SHP77 (cell line): ENCODE results near the gene CRACDL.
"Not testable (repeated sequence)": the region's sequence is repeated elsewhere in the genome, so short reads cannot be mapped to it uniquely, and the experiment has no call there.

Experiments used
- DNase-seq, 2 experiments: peaks; one replicate each; lab custom pipeline; 2025; lab: John Stamatoyannopoulos, UW

CRACDL gene

DNA sequence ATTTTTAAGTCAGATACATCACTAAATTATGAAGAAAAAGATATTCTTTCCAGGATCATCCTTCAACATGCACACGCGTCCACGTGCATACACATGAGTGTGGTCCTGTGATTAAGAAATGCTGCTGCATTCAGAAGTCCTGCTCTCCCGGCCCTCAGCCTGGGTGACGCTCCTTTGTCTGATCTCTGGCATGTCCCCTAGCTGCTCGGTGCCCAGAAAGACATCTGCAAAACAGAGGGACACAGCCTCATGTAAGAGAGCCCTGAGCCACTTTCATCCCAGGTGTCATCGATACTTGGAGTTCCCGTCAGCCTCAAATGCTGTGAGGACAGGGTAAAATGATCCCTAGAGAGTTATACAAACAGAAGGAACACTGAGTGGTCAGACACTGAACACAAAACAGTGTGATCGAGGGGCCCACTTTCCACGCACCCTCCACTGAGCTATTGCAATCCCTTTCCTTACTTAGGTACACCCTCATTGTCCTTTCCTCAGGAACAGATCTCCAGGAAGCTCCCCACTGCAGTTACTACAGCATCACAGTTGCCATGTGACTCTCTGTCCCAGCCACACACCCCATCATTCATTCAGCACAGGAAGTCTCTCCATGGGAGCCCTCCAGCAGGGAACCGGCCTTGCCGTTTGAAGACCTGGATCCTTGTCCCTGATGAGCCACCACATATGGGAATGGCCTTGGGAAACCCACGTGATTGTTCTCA, 32.1 kb downstream of the CRACDL start:
- no peak for DNase-seq

- no peak for DNase-seq
Observed at GRCh38 chr2:98903064-98903355, 33.0 kb downstream of the CRACDL start.

DNA sequence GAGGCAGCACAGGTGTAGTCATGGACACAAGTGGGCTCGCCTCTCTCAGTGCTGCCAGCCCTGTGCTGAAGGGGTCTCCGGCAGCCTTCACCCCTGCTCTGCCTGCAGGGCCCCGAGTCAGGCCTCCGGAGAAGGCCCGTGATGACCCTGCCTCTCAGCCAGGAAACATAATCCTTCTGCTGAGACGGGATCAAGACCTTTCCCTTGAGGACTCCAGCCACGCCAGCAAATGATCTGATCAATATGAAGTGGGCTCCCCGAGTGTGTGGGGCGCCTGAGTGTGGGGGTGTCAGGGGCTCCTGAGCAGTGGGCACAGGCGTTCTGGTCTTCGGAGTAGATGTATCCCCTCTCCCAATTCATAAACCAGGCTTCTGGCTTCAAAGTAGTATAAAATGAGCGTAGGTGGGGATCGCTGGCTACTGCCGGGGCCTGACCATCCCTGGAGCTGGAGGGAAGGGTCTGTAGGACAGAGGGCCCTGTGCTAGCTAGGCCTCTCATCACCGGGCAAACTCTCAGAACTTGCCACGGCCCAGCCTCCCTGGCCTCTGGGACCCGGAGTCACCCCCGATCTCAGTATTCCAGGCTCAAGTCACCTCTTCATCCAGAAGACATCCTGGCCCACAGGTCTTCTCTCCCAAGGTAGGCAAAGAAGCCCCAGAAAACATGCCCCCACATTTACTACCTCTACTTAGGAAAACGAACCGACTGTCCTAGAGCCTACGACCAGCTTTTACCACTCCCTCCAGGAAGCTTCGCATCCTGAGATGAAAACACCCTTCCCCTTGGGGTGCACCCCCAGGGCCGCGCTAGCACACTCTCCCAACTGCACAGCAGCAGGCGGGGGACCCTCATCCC, 33.6 kb downstream of the CRACDL start:
- DNase-seq, result no peak

DNA sequence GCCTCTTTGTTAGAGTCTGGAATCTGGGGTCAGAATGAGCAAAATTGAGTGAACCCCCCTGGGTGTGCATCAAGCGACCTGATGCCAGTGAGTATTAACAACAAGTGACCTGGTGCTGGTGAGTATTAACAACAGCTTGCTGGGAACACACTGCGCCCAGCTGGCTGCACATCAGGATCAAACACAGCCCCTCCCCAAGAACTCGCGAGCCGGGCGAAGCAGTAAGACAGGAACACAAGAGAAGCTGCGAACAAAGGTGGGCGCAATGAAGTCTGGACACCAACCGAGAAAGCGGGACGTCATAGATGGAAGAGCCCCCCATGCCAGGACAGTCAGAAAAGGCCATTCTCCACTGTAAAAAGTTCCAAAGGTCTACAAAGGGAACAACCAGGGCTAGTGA, 34.3 kb downstream of the CRACDL start:
- DNase-seq, result no peak

DNA sequence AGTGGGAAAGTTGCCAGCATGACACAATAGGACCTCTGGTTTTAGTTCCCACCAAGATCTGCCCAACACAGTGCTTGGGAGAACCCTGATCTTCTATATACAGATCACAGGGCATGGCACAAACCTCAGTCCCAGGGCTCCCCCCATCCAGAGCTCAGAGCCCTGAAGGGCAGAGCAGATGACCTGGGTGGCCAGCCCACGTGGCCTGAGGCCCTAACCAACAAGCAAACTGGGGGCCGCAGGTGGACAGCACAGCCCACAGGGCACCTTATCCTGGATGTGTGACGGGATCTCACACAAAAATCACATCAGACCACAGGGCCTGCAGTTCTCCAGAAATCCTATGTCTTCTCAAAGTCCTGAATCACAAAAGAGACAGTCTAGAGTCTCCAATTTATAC, 34.7 kb downstream of the CRACDL start:
- DNase-seq, result no peak

GRCh38 chr2:98900721-98901120, 35.3 kb downstream of the CRACDL start:
- no peak for DNase-seq

- DNase-seq, result not testable (repeated sequence)
Observed at GRCh38 chr2:98899703-98900078, 36.3 kb downstream of the CRACDL start.

DNA sequence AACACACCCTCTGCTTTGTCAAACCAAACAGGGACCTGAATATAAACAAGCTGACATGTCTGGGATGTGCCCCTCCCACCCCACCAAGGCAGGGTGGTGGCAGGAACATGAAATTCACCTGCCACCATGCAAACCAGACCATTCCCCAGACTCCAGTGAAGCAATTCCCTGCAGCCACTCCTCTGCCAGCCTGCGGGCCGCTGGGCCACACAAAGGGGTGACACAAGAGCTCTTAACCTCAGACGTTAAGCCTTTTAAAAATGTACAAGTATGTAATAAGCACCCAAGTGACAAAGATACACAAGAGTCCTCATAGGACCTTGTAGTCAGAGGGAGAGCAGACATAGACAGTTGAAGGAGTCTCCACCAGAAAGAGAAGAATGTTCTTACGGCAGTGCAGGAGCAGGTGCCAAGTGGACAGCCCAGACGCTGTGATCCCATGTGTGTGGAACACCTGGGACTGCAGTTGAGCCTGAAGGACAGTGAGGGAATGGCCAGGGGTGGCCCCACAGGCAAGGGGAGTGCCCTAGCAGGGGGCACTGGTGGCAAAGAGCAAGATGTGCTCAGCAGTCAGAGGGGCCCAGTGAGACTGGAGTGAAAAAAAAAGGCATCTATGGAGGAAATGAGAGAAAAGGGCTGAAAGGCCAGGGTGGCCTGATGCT, 36.9 kb downstream of the CRACDL start:
- DNase-seq, result no peak

- no peak for DNase-seq
Observed at GRCh38 chr2:98898423-98898841, 37.6 kb downstream of the CRACDL start.

GRCh38 chr2:98897746-98898145, 38.3 kb downstream of the CRACDL start:
- DNase-seq, result no peak

GRCh38 chr2:98896944-98897343, 39.1 kb downstream of the CRACDL start:
- DNase-seq, result no peak

DNA sequence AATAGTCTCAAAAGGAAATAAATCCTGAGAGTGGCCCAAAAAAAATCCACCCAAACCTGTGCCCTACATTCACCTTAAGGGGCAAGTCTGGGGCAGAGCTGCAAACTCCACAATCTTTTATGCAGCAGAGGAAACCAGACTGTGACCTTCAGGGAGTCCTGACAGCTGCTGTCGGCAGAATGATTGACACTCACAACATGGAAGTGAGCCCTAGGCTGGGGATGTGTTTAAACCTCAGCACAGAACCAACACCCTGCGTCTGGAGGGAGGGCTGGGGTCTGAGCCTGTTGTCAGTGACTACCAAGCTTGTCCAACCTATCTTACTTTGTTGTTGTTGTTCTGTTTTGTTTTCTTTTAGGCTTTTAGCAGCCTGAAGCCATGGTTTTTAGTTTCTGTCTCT, 39.6 kb downstream of the CRACDL start:
- DNase-seq, result no peak

DNA sequence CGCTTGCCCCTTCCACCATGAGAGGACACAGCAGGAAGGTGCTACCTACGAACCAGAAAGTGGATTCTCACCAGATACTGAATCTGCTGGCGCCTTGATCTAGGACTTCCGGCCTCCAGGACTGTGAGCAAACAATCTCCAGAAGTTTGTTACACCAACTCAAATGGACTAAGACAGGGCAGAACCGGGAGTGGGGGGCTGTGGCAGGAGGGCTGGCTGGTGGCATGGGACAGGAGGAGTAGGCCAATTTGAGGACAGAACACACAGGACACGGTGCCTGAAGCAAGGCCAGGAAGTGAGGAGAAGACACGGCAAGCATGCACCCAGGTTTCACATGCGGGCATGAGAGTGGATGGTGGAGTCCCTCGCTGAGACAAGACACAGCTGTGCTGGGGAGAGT, 40.1 kb downstream of the CRACDL start:
- no peak for DNase-seq

DNA sequence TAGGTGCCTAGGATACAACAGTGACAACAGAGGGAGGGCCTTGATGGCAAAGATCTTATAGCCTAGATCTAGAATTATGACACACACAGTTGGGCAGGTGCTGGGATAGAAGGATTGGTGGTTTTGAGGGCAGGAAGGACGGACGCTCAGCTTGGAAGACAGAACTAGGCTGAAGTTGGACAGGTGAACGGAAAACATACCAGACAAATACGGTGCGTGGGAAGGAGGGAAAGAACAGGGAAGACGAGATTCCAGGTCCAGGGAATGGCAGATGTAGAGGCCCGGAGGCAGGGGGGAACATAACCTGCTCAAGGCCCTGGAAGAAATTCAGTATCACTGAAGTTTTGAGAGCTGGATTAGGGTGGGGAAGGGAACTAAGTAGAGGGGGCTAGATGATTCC, 40.8 kb downstream of the CRACDL start:
- DNase-seq, result no peak

DNA sequence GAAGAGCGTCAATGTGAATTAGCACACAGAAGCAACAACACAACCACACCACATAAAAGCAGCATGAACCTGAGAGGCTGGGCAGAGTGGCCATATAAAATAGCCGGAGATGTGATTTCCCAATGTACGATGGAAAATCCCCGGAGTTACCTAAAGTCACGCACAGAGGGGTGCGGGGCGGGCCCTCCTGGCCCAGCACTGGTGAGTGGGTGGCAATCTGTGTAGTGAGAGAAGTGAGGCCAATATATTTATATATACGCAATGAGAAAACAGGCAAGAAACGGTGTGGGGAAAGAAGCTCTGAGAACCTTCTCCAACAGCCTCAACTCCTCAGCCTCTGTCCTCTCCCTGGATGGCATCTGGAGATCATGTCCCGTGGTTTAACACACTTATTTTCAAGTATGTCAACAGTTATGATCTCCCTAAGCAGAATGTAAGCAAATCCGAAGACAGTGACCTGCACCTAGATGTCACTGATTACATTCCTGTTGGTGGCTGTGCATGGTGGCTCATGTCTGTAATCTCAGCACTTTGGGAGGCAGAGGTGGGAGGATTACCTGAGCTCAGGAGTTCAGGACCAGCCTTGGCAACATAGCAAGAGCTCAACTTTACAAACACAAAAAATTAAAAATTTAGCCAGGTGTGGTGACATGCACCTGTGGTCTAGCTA, 41.6 kb downstream of the CRACDL start:
- DNase-seq, result no peak

DNA sequence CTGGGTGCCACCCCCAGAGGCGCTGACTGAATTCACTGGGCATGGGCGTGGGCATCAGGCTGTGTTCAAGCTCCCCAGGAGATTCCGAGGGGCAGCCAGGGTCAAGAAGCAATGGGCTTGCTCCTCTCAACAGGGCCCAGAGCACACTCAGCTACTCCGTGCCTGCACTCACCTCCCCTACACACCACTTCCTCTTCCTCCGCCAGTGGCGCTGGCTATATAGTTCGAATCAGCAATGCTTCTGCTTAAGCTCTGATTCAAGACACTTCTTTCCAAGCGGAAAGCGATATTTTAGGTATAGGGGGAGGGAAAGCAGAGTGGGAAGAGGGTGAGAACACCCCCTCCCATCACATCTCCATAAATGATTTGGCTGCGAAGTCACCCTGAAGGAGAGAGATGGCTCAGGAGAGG, 42.1 kb downstream of the CRACDL start:
- no peak for DNase-seq

- DNase-seq, result no peak
Observed at GRCh38 chr2:98892871-98893270, 43.2 kb downstream of the CRACDL start.

DNA sequence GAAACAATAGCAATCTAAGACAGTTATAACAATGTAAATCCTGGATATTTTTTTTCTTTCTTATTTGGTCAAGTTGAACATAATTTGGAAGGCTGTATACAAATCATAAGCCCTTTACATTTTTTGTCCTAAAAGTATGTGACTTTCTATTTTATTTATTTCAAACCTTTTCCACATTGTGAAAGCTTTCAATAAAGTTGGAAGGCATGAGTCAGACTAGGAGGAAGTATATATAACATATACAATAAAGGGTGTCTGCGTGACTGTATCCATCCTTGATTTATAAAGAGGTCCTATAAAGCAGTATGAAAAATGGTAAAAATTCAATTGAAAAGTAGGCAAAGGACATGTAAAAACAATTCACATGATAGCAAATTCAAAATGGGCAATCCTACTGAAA, 44.4 kb downstream of the CRACDL start:
- DNase-seq, result no peak

DNA sequence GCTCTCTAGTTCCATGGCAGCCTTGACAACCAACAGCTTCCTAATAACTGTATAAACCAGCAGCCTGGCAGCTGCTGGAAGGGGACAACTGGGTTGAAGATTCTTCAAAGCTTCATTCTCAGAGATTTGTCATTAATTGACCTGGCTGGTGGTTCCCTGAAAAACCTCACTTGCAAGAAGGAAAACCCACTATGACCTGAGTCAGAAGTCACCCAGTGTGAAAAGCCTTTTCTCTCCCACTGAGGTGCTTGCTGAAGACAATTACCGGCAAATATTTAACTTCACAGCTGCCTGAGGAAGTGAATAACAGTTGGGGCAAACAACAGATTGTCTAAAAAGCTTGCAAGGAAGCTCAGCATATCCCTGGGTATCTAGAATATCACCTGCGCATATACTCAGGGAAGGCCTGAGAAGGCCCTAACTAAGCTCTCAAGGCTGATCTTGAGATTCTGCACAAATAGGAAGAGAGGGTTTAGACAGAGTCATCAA, 49.9 kb downstream of the CRACDL start:
- no peak for DNase-seq

- no peak for DNase-seq
Observed at GRCh38 chr2:98884658-98885057, 51.4 kb downstream of the CRACDL start.

DNA sequence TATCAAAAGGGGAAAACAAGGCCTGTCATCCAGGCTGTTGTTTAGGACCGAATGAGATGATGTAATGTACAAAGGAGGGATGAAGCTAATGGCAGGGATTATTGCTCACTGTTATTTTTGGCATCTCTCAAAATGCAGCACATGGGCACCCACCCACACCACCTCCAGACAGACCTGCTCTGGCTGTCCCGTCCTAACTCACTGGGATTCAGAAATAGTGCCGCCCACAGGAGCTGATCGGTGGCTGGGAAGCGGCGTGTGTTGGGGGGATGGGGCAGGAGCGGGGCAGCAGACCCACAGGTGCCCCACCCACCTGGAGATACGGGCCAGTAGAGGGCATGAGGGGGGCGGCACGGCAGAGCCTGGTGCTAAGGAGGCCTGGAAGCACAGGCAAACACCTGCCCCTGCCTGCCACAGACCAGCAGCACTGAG, 52.2 kb downstream of the CRACDL start:
- DNase-seq, result peak; percentile 30 to 53
